GM12878 (cell line): ENCODE results near the gene C11orf52. TPM values are rescaled to one million over a fixed set of nuclear protein-coding genes. Genes with fewer than 3 reads are reported as not detected.

Source experiments
- ATAC-seq: fragments of 200-7000 bp; cut with Tn5 transposase; 3 replicates; pipeline ENCODE4 v1.9.1; 2020; ENCODE audit warnings: mild to moderate bottlenecking, moderate library complexity
- BruUV-seq: library from RNA; stranded (reverse); fragments of 400-500 nt; replicated peaks from 2 replicates; lab custom pipeline; 2021; lab: Mats Ljungman, UMichigan
- CTCF ChIA-PET: fragments of 300-600 bp; sonication (Branson Sonifier 250); formaldehyde crosslinking; extraction: SDS; loops from one replicate; lab custom pipeline; 2021; ENCODE audit warnings: inconsistent platforms; lab: Yijun Ruan, JAX
- POLR2A ChIA-PET: fragments of 350-600 bp; formaldehyde crosslinking; extraction: SDS; loops from one replicate; lab custom pipeline; 2021; ENCODE audit warnings: inconsistent platforms; lab: Charles Lee
- RAD21 ChIA-PET: fragments of 300-600 bp; sonication (Branson Sonifier 250); formaldehyde crosslinking; loops from one replicate; lab custom pipeline; 2023; ENCODE audit warnings: antibody characterized with exemption; ENCODE audit not compliant: unreplicated experiment; lab: Charles Lee
- SMC1A ChIA-PET: fragments of 300-600 bp; sonication (Branson Sonifier 250); formaldehyde crosslinking; loops from one replicate; lab custom pipeline; 2023; ENCODE audit not compliant: unreplicated experiment, uncharacterized antibody; lab: Charles Lee
- DNase-seq: peaks from one replicate; pipeline ENCODE4 v3.0.0-alpha.2; 2011; ENCODE audit warnings: low read depth, low spot score
- FAIRE-seq: peaks from 3 replicates; lab custom pipeline; 2011; peaks lifted over from hg19 to GRCh38; lab: Jason Lieb, UNC
- H2AFZ ChIP-seq: 2 replicates; pipeline ENCODE4 v1.6.0; 2011; ENCODE audit warnings: low read depth, low read length, control low read depth; ENCODE audit not compliant: control insufficient read depth
- H3K27ac ChIP-seq: 2 replicates; pipeline ENCODE4 v1.5.1; 2011; ENCODE audit warnings: control low read depth; ENCODE audit not compliant: control insufficient read depth, insufficient read depth
- H3K27me3 ChIP-seq, 2 experiments: replicated peaks in 1 of 2; 2 replicates each; pipeline versions ENCODE4 v1.6.0 to v1.6.1; 2011; ENCODE audit warnings: low read length in 1 of 2; ENCODE audit not compliant: control insufficient read depth in 2 of 2, insufficient read depth in 2 of 2
- H3K36me3 ChIP-seq, 2 experiments: 2 replicates each; pipeline ENCODE4 v1.5.1; 2011; ENCODE audit warnings: low read length in 1 of 2; ENCODE audit not compliant: control insufficient read depth in 2 of 2, insufficient read depth in 2 of 2
- H3K4me1 ChIP-seq: 2 replicates; pipeline ENCODE4 v1.6.1; 2011; ENCODE audit warnings: mild to moderate bottlenecking, low read length, moderate library complexity, mixed read lengths; ENCODE audit not compliant: control insufficient read depth, insufficient read depth
- H3K4me2 ChIP-seq: 2 replicates; pipeline ENCODE4 v1.6.0; 2011; ENCODE audit warnings: control low read depth; ENCODE audit not compliant: control insufficient read depth, insufficient read depth
- H3K4me3 ChIP-seq: fragments of 200-600 bp; sonication (generic); 2 replicates; pipeline ENCODE4 v1.5.1; 2016
- H3K79me2 ChIP-seq: 2 replicates; pipeline ENCODE4 v1.6.0; 2011; ENCODE audit warnings: low read length; ENCODE audit not compliant: control insufficient read depth, insufficient read depth
- H3K9ac ChIP-seq: 2 replicates; pipeline ENCODE4 v1.8.0; 2011; ENCODE audit warnings: low read length, control low read depth, mixed read lengths; ENCODE audit not compliant: control insufficient read depth, insufficient read depth
- H3K9me3 ChIP-seq: replicated peaks from 3 replicates; pipeline ENCODE4 v1.5.1; 2011; ENCODE audit warnings: mild to moderate bottlenecking, low read length; ENCODE audit not compliant: control insufficient read depth, insufficient read depth
- H4K20me1 ChIP-seq: 2 replicates; pipeline ENCODE4 v1.6.0; 2011; ENCODE audit not compliant: control insufficient read depth, insufficient read depth
- BMI1 ChIP-seq: fragments of 450-650 bp; IDR thresholded peaks from 2 replicates; pipeline ENCODE4 v1.6.1; 2016; ENCODE audit warnings: mild to moderate bottlenecking, moderate library complexity, borderline replicate concordance
- EP300 ChIP-seq, 2 experiments: fragments of 150-350 bp in 1 of 2; IDR thresholded peaks; 2 replicates each; pipeline ENCODE4 v1.6.1; 2011 to 2012; ENCODE audit warnings: low read depth in 2 of 2, low read length in 2 of 2, borderline replicate concordance in 1 of 2, improper control_type of control experiment in 1 of 2, inconsistent platforms in 1 of 2; ENCODE audit not compliant: control insufficient read depth in 1 of 2
- ESRRA ChIP-seq: IDR thresholded peaks from 2 replicates; pipeline ENCODE4 v1.6.1; 2012; ENCODE audit warnings: mild to moderate bottlenecking, low read length, improper control_type of control experiment
- MEF2A ChIP-seq: IDR thresholded peaks from 2 replicates; pipeline ENCODE4 v1.6.1; 2011; ENCODE audit warnings: low read depth, mild to moderate bottlenecking, low read length, moderate library complexity; ENCODE audit not compliant: insufficient read depth
- NFYB ChIP-seq: IDR thresholded peaks from 2 replicates; pipeline ENCODE4 v1.6.1; 2011; ENCODE audit warnings: low read depth, mild to moderate bottlenecking, low read length, improper control_type of control experiment, moderate library complexity; ENCODE audit not compliant: insufficient read depth
- NR2C1 ChIP-seq: fragments of 450-650 bp; IDR thresholded peaks from 2 replicates; pipeline ENCODE4 v1.6.1; 2017; ENCODE audit warnings: antibody characterized with exemption, mild to moderate bottlenecking, moderate library complexity
- POLR2AphosphoS2 ChIP-seq: IDR thresholded peaks from 2 replicates; pipeline ENCODE4 v1.6.1; 2011; ENCODE audit warnings: low read depth, mild to moderate bottlenecking, low read length, improper control_type of control experiment, moderate library complexity
- SPI1 ChIP-seq: IDR thresholded peaks from 2 replicates; pipeline ENCODE4 v1.6.1; 2011; ENCODE audit warnings: low read depth, mild to moderate bottlenecking, low read length, moderate library complexity, borderline replicate concordance; ENCODE audit not compliant: insufficient read depth
- SUPT20H ChIP-seq: IDR thresholded peaks from 2 replicates; pipeline ENCODE4 v1.6.1; 2011; ENCODE audit warnings: low read depth, mild to moderate bottlenecking, low read length, moderate library complexity, borderline replicate concordance; ENCODE audit not compliant: control insufficient read depth
- TCF3 ChIP-seq: IDR thresholded peaks from 2 replicates; pipeline ENCODE4 v1.6.1; 2012; ENCODE audit warnings: low read depth, mild to moderate bottlenecking, low read length, borderline replicate concordance; ENCODE audit not compliant: insufficient read depth
- YBX1 ChIP-seq: fragments of 450-650 bp; IDR thresholded peaks from 2 replicates; pipeline ENCODE4 v1.6.1; 2016; ENCODE audit warnings: antibody characterized with exemption
- WGBS: methylation state at CpG from one replicate; pipeline ENCODE4 v1.1.6; 2016; ENCODE audit warnings: low lambda C conversion rate; ENCODE audit not compliant: insufficient replicate concordance, insufficient coverage; ENCODE audit errors: missing lambda C conversion rate; 5-methylcytosine and 5-hydroxymethylcytosine counted together
- in situ Hi-C: fragments of 300-500 bp; cut with MboI; formaldehyde crosslinking; loops from 9 replicates; pipeline ENCODE4 v1.14.3; 2018; ENCODE audit warnings: mixed read lengths
- intact Hi-C: fragments of 100-400 bp; cut with micrococcal nuclease; formaldehyde crosslinking; loops from one replicate; pipeline ENCODE4 v1.14.2; 2022; ENCODE audit not compliant: unreplicated experiment
- polyA plus RNA-seq, 11 experiments: library from polyadenylated mRNA; depleted of rRNA in 4 of 11; unstranded in 6 of 11; stranded (reverse) in 5 of 11; fragments of >200 nt; fragmentation: Nextera tagmentation in 4 of 11; fragmentation: Illumina TruSeq in 1 of 11; extraction: Ambion mirVana in 4 of 11; extraction: Trizol in 1 of 11; gene quantifications; 1 replicate in 1 of 11; 2 replicates in 10 of 11; pipeline versions ENCODE4 v1.2.1 to v1.2.3, GENCODE V29; 2011 to 2016; ENCODE audit warnings: inconsistent platforms in 2 of 11, missing spikeins in 2 of 11, low read depth in 1 of 11
- total RNA-seq, 4 experiments: library from RNA; depleted of rRNA in 3 of 4; stranded (reverse); fragments of >200 nt in 3 of 4; fragmentation: Illumina TruSeq in 1 of 4; extraction: Trizol in 1 of 4; gene quantifications; 2 replicates each; pipeline versions ENCODE4 v1.2.1 to v1.2.3, GENCODE V29; 2013 to 2021
- TF ChIP-seq, protein P1 (sequence below): fragments of 450-650 bp; IDR thresholded peaks from 2 replicates; pipeline ENCODE4 v1.6.1; 2017; ENCODE audit warnings: mild to moderate bottlenecking
- TF ChIP-seq, protein P2 (sequence below): fragments of 450-650 bp; IDR thresholded peaks from 2 replicates; pipeline ENCODE4 v1.6.1; 2014; ENCODE audit warnings: mild to moderate bottlenecking
- TF ChIP-seq, protein P3 (sequence below): IDR thresholded peaks from 2 replicates; pipeline ENCODE4 v1.6.1; 2011; ENCODE audit warnings: borderline replicate concordance, low read depth, mild to moderate bottlenecking, moderate library complexity, mixed read lengths, low read length; ENCODE audit not compliant: insufficient read depth; ENCODE audit errors: extremely low read length
- TF ChIP-seq, protein P4 (sequence below): IDR thresholded peaks from 2 replicates; pipeline ENCODE4 v1.6.1; 2011; ENCODE audit warnings: low read depth, low read length, improper control_type of control experiment, borderline replicate concordance

The C11orf52 gene
- total and polyA plus RNA-seq, 10 of the 15 experiments (the other 5 are each of a cell fraction or from before 2014, with no cell fraction given), result not detected

DNA sequence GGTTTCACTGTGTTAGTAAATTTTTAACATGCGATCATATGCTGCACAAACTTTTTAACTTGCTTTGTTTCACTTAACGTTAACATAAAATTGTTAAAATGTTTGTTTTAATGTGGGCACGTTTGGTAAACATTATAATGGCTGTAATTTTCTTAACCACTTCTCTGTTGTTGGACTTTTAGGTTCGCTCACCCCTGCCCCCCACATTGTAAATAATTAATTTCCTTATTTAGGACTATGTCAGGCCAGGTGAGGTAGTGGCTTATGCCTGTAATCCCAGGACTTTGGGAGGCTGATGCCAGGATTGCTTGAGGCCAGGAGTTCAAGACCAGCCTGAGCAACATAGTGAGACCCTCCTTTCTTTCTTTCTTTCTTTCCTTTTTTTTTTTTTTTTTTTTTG lies 11.8 kb downstream of the C11orf52 start:
- H3K4me2 ChIP-seq, result no peak overlapping the region
- FAIRE-seq (no peak), ATAC-seq (no peak), DNase-seq (no peak)
- no peaks in the 10 kb centered on the region for H3K9me3 ChIP-seq
- no peak overlapping the region for H2AFZ ChIP-seq
- H3K9ac ChIP-seq, result no peak overlapping the region
- H3K79me2 ChIP-seq, result no peaks in the 10 kb centered on the region
- RAD21 ChIA-PET, result interaction anchor here (0.7 to 10.8 kb wide), 3 partner anchors 50 to 350 kb away, joined by 3 to 109 read pairs (median 14); no protein-coding TSS in a partner anchor
- H3K4me1 ChIP-seq, result peaks cover 10% of the 10 kb centered on the region
- CTCF ChIA-PET, result interaction anchor here (0.9 to 9.2 kb wide), 13 partner anchors 8 to 352 kb away, joined by 3 to 180 read pairs (median 4); partner anchors contain the start of genes BCO2, C11orf52 and DIXDC1
- POLR2A ChIA-PET, result interaction anchor here (0.9 kb wide), 1 partner anchor 51 kb away, joined by 5 read pairs; no protein-coding TSS in a partner anchor
- H3K27me3 ChIP-seq, result no peaks in the 10 kb centered on the region
- BruUV-seq, result no TSS peak
- WGBS, result 31% methylated on average over 4 of the region's 4 CpGs
- H3K27ac ChIP-seq, result no peak overlapping the region
- in situ Hi-C loops, result loop anchor here (10.0 kb wide), 1 partner anchor 344 kb away; no protein-coding TSS in a partner anchor
- H3K36me3 ChIP-seq, result no peaks in the 10 kb centered on the region
- H3K4me3 ChIP-seq, result no peak overlapping the region
- SMC1A ChIA-PET, result interaction anchor here (0.6 to 3.7 kb wide), 5 partner anchors 13 to 90 kb away, joined by 3 to 45 read pairs (median 3); partner anchors contain the start of gene ALG9
- intact Hi-C loops, result loop anchor here (10.0 kb wide), 1 partner anchor 244 kb away; the partner anchor contains the start of gene BCO2
- H4K20me1 ChIP-seq, result no peaks in the 10 kb centered on the region
- TF ChIP-seq, protein P1, sequence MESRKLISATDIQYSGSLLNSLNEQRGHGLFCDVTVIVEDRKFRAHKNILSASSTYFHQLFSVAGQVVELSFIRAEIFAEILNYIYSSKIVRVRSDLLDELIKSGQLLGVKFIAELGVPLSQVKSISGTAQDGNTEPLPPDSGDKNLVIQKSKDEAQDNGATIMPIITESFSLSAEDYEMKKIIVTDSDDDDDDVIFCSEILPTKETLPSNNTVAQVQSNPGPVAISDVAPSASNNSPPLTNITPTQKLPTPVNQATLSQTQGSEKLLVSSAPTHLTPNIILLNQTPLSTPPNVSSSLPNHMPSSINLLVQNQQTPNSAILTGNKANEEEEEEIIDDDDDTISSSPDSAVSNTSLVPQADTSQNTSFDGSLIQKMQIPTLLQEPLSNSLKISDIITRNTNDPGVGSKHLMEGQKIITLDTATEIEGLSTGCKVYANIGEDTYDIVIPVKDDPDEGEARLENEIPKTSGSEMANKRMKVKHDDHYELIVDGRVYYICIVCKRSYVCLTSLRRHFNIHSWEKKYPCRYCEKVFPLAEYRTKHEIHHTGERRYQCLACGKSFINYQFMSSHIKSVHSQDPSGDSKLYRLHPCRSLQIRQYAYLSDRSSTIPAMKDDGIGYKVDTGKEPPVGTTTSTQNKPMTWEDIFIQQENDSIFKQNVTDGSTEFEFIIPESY, result no peak
- TF ChIP-seq, protein P2, sequence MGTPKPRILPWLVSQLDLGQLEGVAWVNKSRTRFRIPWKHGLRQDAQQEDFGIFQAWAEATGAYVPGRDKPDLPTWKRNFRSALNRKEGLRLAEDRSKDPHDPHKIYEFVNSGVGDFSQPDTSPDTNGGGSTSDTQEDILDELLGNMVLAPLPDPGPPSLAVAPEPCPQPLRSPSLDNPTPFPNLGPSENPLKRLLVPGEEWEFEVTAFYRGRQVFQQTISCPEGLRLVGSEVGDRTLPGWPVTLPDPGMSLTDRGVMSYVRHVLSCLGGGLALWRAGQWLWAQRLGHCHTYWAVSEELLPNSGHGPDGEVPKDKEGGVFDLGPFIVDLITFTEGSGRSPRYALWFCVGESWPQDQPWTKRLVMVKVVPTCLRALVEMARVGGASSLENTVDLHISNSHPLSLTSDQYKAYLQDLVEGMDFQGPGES, result no peak
- TF ChIP-seq POLR2AphosphoS2 (no peak), EP300 (IDR thresholded peaks at IDR 0.05; ENCODE audit: borderline replicate concordance in 1 of 2, control insufficient read depth in 1 of 2, low read depth in 2 of 2, low read length in 2 of 2) (no peak), SUPT20H (no peak), YBX1 (no peak), NFYB (no peak), MEF2A (no peak), ESRRA (no peak), NR2C1 (no peak), SPI1 (no peak), TCF3 (no peak), BMI1 (no peak)
- TF ChIP-seq, protein P3, sequence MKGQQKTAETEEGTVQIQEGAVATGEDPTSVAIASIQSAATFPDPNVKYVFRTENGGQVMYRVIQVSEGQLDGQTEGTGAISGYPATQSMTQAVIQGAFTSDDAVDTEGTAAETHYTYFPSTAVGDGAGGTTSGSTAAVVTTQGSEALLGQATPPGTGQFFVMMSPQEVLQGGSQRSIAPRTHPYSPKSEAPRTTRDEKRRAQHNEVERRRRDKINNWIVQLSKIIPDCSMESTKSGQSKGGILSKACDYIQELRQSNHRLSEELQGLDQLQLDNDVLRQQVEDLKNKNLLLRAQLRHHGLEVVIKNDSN, result no peak
- TF ChIP-seq, protein P4, sequence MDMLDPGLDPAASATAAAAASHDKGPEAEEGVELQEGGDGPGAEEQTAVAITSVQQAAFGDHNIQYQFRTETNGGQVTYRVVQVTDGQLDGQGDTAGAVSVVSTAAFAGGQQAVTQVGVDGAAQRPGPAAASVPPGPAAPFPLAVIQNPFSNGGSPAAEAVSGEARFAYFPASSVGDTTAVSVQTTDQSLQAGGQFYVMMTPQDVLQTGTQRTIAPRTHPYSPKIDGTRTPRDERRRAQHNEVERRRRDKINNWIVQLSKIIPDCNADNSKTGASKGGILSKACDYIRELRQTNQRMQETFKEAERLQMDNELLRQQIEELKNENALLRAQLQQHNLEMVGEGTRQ, result no peak
